Measurements from ENCODE around the gene SLC12A2. TPM values are rescaled to one million over a fixed set of nuclear protein-coding genes. Genes with fewer than 3 reads are reported as not detected.

The SLC12A2 gene
- total and polyA plus RNA-seq, 10 donors, result 2.0 to 20.4 (median 16.0) TPM

DNA sequence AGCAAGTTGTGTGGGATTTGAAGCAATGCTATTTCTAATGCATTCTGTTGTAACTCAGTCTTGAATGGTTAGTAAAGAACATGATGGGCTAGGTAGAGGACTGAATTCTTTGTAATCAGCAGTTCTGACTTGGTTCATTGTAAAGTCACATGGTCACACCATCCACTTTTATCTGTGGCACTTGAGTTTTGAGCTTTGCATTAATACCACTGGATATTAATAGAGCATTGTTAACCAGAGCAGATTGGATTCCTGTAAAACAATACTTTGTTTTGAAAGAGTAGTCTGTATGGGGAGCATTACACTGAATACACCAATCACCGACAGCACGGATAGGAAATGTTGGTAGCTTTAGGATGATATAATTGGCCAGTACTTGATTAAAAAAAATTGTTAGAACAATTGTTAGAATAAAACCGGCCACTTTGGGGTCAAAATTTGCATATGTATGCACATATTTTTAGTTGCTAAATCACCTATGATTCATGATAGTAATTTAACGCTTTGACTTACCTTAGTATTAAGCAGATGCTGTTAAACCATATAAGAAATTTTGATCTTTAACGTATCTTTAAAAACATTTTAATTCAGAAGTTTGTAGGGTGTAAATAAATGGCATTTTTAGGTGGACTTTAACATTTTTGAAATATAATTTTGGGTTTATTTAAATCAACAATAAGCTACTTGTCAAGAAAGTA, 17.4 kb downstream of the SLC12A2 start:
- Histone ChIP-seq H3K27me3 (replicated peaks in 1 of 7) (no peaks in the 10 kb centered on the region), H3K36me3 (peaks cover 0 to 14% (median 0%) of the 10 kb centered on the region in 6 donors), H3K9me3 (peaks cover 8 to 37% (median 33%) of the 10 kb centered on the region in 8 donors), H3K27ac (no peak overlapping the region), H3K4me3 (no peak overlapping the region), H3K4me1 (peaks cover 0 to 5% (median 0%) of the 10 kb centered on the region in 6 donors)
- 81 to 91% (median 88%) methylated on average over 5 of the region's 5 CpGs for WGBS, 5 donors
- TF ChIP-seq, protein P1, sequence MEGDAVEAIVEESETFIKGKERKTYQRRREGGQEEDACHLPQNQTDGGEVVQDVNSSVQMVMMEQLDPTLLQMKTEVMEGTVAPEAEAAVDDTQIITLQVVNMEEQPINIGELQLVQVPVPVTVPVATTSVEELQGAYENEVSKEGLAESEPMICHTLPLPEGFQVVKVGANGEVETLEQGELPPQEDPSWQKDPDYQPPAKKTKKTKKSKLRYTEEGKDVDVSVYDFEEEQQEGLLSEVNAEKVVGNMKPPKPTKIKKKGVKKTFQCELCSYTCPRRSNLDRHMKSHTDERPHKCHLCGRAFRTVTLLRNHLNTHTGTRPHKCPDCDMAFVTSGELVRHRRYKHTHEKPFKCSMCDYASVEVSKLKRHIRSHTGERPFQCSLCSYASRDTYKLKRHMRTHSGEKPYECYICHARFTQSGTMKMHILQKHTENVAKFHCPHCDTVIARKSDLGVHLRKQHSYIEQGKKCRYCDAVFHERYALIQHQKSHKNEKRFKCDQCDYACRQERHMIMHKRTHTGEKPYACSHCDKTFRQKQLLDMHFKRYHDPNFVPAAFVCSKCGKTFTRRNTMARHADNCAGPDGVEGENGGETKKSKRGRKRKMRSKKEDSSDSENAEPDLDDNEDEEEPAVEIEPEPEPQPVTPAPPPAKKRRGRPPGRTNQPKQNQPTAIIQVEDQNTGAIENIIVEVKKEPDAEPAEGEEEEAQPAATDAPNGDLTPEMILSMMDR (IDR thresholded peaks at IDR 0.05 in 8 of 11, conservative IDR thresholded peaks at IDR 0.05 in 3 of 11), result no peak
- TF ChIP-seq POLR2AphosphoS5 (IDR thresholded peaks at IDR 0.05) (no peak), POLR2A (IDR thresholded peaks at IDR 0.05) (no peak)
- intact Hi-C loops (cut with DNase I; ENCODE audit: low total_unique reads), result no loop called here
- DNase-seq, result no peak

DNA sequence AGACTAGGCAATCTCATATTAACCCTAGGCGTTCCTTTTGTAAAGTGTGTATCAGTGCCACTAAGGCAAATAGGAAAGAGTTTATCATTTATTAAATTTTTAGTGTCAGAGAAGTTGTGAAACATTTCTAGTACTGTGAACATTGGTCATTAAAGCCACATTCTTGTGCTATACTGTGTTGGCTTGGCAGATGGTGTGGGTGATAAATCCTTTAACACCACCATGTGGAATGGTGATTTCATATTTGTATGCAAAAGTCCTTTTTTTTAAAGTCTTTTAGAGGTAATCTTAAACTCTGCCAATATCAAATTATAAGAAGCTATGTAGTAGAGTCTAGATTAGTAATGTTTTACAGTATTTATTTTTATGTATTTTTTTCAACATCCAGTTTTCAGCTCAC, 18.1 kb downstream of the SLC12A2 start:
- Histone ChIP-seq H3K36me3 (peaks cover 0 to 11% (median 0%) of the 10 kb centered on the region in 6 donors), H3K4me1 (peaks cover 0 to 5% (median 0%) of the 10 kb centered on the region in 6 donors), H3K4me3 (no peak overlapping the region), H3K27me3 (replicated peaks in 1 of 7) (no peaks in the 10 kb centered on the region), H3K9me3 (peaks cover 6 to 30% (median 26%) of the 10 kb centered on the region in 8 donors), H3K27ac (no peak overlapping the region)
- WGBS, 5 donors, result 82 to 98% (median 93%) methylated on average over 1 of the region's 1 CpG
- no peak for TF ChIP-seq POLR2A (IDR thresholded peaks at IDR 0.05)
- TF ChIP-seq, protein P1 (IDR thresholded peaks at IDR 0.05 in 8 of 11, conservative IDR thresholded peaks at IDR 0.05 in 3 of 11), result no peak
- intact Hi-C loops (cut with DNase I; ENCODE audit: low total_unique reads), result no loop called here
- DNase-seq, result no peak

DNA sequence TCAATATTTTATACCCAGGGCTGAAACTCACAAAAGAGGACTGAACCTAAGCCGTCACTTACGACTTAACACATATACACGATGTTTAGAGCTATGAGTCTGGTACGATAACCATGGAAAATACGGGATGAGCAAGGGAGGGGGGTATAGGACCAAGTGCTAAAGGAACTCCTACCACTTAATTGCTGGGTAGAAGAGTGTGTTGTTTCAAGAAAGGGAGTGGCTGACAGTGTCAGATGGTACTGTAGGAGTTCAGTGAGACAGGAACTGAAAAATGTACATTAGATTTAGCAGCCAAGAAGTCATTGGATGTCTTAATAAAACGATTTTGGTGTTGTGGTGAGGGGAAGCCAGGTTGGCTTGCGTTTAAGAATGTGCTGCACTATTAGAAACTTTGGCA, 21.6 kb downstream of the SLC12A2 start:
- TF ChIP-seq, protein P1 (IDR thresholded peaks at IDR 0.05 in 8 of 11, conservative IDR thresholded peaks at IDR 0.05 in 3 of 11), result no peak
- no peak for TF ChIP-seq POLR2A (IDR thresholded peaks at IDR 0.05)
- TF ChIP-seq POLR2AphosphoS5 (IDR thresholded peaks at IDR 0.05), result no peak
- intact Hi-C loops (cut with DNase I; ENCODE audit: low total_unique reads), result no loop called here
- H3K36me3 ChIP-seq, result peaks cover 0 to 7% (median 0%) of the 10 kb centered on the region in 6 donors
- H3K27me3 ChIP-seq (replicated peaks in 1 of 7), result no peaks in the 10 kb centered on the region
- 88 to 94% (median 90%) methylated on average over 7 of the region's 7 CpGs for WGBS, 5 donors
- H3K4me1 ChIP-seq, result peaks cover 0 to 5% (median 0%) of the 10 kb centered on the region in 6 donors
- no peak for DNase-seq
- H3K4me3 ChIP-seq, result no peak overlapping the region
- H3K9me3 ChIP-seq, result peaks cover 0 to 6% (median 2%) of the 10 kb centered on the region in 8 donors
- H3K27ac ChIP-seq, result no peak overlapping the region

DNA sequence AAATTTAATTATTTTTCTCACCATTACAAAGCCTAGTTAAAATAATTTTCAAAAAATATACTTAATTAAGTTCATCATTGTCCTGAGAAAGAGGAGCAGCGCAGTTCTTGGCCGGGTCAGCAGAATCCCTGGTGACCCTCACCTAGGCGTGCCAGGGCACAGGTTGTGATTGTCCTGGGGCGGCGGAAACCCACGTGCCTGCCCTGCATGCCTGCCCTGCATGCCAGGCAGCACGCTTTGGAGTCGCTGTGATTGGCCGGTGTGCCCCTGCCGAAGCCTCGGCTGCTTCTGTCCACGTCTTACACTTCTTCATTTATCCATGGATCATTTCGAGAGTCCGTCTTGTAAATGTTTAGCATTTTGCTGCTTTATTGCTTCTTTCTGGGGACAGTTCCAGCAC, 25.6 kb downstream of the SLC12A2 start:
- DNase-seq, result no peak
- Histone ChIP-seq H3K36me3 (peaks cover 0 to 24% (median 0%) of the 10 kb centered on the region in 6 donors), H3K27me3 (replicated peaks in 1 of 7) (no peaks in the 10 kb centered on the region), H3K4me1 (no peaks in the 10 kb centered on the region), H3K27ac (no peak overlapping the region), H3K9me3 (peaks cover 0 to 6% (median 2%) of the 10 kb centered on the region in 8 donors), H3K4me3 (no peak overlapping the region)
- 97 to 98% (median 97%) methylated on average over 14 of the region's 14 CpGs for WGBS, 5 donors
- TF ChIP-seq, protein P1 (IDR thresholded peaks at IDR 0.05 in 8 of 11, conservative IDR thresholded peaks at IDR 0.05 in 3 of 11), result no peak
- TF ChIP-seq POLR2AphosphoS5 (IDR thresholded peaks at IDR 0.05) (no peak), POLR2A (IDR thresholded peaks at IDR 0.05) (no peak)
- intact Hi-C loops (cut with DNase I; ENCODE audit: low total_unique reads), result no loop called here
